Upper lobe of left lung (tissue), 6 donors: ENCODE results near the gene ZFHX3. TPM values are rescaled to one million over a fixed set of nuclear protein-coding genes. Genes with fewer than 3 reads are reported as not detected.
A peak's percentile ranks its signal among the peaks of the same experiment; 100 is the strongest.

Source experiments
- ATAC-seq, 2 donors: fragments of 200-7000 bp; cut with Tn5 transposase; one replicate each; pipeline ENCODE4 v1.9.1; 2022; ENCODE audit warnings: mild to moderate bottlenecking in 2 of 2, moderate library complexity in 2 of 2; ENCODE audit not compliant: low FRiP score in 2 of 2
- DNase-seq, 2 donors: peaks; one replicate each; pipeline ENCODE4 v3.0.0-alpha.2; 2019 to 2020
- H3K27ac ChIP-seq, 4 donors: fragments of 200-600 bp; sonication (generic); one replicate each; pipeline ENCODE4 v1.5.1; 2016 to 2019
- H3K27me3 ChIP-seq, 4 donors: fragments of 200-600 bp; sonication (generic); one replicate each; pipeline ENCODE4 v1.5.1; 2017 to 2019
- H3K36me3 ChIP-seq, 4 donors: fragments of 200-600 bp; sonication (generic); one replicate each; pipeline ENCODE4 v1.5.1; 2016 to 2019
- H3K4me1 ChIP-seq, 4 donors: fragments of 200-600 bp; sonication (generic); one replicate each; pipeline ENCODE4 v1.5.1; 2018 to 2019
- H3K4me3 ChIP-seq, 4 donors: fragments of 200-600 bp; sonication (generic); one replicate each; pipeline ENCODE4 v1.5.1; 2017 to 2019; ENCODE audit warnings: mild to moderate bottlenecking in 2 of 4, moderate library complexity in 1 of 4
- H3K9me3 ChIP-seq, 4 donors: fragments of 200-600 bp; sonication (generic); one replicate each; pipeline ENCODE4 v1.5.1; 2018 to 2019
- EP300 ChIP-seq, 4 donors: sonication (generic); formaldehyde crosslinking; IDR thresholded peaks; one replicate each; pipeline ENCODE4 v1.5.1; 2017; ENCODE audit warnings: antibody characterized with exemption in 4 of 4, control low read depth in 2 of 4
- POLR2A ChIP-seq, 4 donors: fragments of 450-650 bp; IDR thresholded peaks; one replicate each; pipeline ENCODE4 v1.5.1; 2016 to 2017; ENCODE audit warnings: antibody characterized with exemption in 4 of 4, mild to moderate bottlenecking in 2 of 4
- POLR2AphosphoS5 ChIP-seq, 2 donors: sonication (generic); formaldehyde crosslinking; IDR thresholded peaks; one replicate each; pipeline ENCODE4 v1.5.1; 2017; ENCODE audit warnings: antibody characterized with exemption in 2 of 2
- WGBS, 2 donors: methylation state at CpG; one replicate each; pipeline ENCODE4 v1.1.5; 2017 to 2018; 5-methylcytosine and 5-hydroxymethylcytosine counted together
- total RNA-seq, 6 donors: library from RNA; depleted of rRNA in 4 of 6; stranded (reverse); fragments of >200 nt in 4 of 6; gene quantifications; one replicate each; pipeline versions ENCODE4 v1.1.0 to v1.2.1, GENCODE V29; 2016 to 2021
- TF ChIP-seq, protein P1 (sequence below), 6 experiments: fragments of 450-650 bp in 4 of 6; fragments of 200-600 bp in 2 of 6; sonication (generic) in 2 of 6; IDR thresholded peaks; one replicate each; pipeline ENCODE4 v1.5.1; 2016 to 2019; ENCODE audit warnings: antibody characterized with exemption in 6 of 6
- donor health status: DM: no; HTN: no; CAD: no; lungs with moderate emphysema.
- donor health status: DM: no; HTN: yes; CAD: no; lungs with severe emphysema.

The ZFHX3 gene
- total RNA-seq, 6 donors from 2014 or later, result 22.4 to 40.3 (median 27.0) TPM

DNA sequence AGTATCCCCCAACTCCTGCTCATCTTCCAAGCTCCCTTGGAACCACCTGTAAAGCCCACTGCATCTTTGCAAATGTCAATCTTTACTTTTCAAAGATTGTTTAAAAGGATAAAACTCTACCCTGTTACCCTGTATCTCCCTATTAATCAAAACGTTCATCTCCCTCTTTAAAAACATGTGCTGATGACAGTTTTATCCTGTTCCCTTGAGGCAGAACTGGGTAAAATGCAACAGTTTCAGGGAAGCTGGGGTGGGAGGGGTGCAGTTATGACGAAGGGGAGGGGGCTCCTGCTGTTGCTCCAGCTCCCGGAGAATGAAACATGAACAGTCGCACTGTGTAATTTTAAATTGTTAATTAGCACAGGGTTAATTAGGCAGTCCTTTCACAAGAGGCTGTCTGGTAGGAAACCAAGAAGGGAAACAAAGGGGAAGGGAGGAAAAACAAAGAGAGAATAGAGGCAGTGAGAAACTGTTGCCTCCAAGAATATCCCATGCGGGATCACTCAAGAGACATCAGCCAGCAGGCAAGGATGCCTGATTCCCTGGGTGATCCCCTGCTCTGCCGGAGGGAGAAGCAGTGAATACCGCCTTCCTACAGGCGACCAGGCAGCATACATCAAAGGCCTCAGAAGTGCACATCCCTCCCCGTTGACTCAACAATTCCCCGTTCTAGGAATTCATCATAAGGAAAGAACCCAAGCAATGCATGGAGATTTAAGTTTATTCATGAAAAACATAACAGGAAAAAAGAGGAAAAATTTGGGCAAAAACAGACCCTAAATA lies 84.2 kb downstream of the ZFHX3 start:
- Histone ChIP-seq H3K4me3 (no peak overlapping the region), H3K36me3 (peaks cover 0 to 14% (median 7%) of the 10 kb centered on the region in 4 donors), H3K9me3 (no peaks in the 10 kb centered on the region), H3K27me3 (no peaks in the 10 kb centered on the region), H3K4me1 (no peaks in the 10 kb centered on the region), H3K27ac (no peak overlapping the region)
- ATAC-seq (no peak), DNase-seq (no peak)
- no peak for TF ChIP-seq EP300 (IDR thresholded peaks at IDR 0.05)
- TF ChIP-seq, protein P1, sequence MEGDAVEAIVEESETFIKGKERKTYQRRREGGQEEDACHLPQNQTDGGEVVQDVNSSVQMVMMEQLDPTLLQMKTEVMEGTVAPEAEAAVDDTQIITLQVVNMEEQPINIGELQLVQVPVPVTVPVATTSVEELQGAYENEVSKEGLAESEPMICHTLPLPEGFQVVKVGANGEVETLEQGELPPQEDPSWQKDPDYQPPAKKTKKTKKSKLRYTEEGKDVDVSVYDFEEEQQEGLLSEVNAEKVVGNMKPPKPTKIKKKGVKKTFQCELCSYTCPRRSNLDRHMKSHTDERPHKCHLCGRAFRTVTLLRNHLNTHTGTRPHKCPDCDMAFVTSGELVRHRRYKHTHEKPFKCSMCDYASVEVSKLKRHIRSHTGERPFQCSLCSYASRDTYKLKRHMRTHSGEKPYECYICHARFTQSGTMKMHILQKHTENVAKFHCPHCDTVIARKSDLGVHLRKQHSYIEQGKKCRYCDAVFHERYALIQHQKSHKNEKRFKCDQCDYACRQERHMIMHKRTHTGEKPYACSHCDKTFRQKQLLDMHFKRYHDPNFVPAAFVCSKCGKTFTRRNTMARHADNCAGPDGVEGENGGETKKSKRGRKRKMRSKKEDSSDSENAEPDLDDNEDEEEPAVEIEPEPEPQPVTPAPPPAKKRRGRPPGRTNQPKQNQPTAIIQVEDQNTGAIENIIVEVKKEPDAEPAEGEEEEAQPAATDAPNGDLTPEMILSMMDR (IDR thresholded peaks at IDR 0.05), result no peak
- no peak for TF ChIP-seq POLR2A (IDR thresholded peaks at IDR 0.05)
- no peak for TF ChIP-seq POLR2AphosphoS5 (IDR thresholded peaks at IDR 0.05)
- WGBS, 2 donors, result 86 to 88% methylated on average over 10 of the region's 10 CpGs

DNA sequence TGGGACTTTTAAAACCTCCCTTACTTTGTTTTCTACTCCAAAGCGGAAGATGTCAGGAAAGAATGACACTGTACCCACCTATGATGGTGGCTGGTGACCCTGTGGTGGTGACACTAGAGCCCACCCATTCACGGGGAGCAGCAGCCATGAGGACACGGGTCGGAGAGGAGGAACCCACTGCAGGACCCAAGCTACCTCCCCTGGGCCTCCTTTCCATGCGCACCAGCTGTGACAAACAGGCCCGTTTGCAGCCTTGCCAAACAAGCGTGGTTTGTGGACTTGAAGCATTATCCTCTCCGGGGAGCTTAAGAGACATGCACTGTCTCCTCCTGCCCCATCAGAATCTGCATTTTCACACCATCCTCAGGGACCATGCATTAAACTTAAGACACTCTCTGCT lies 85.6 kb downstream of the ZFHX3 start:
- no peak overlapping the region for H3K4me3 ChIP-seq
- 91 to 94% methylated on average over 5 to 8 of the region's 8 CpGs for WGBS, 2 donors
- no peak for DNase-seq
- no peaks in the 10 kb centered on the region for H3K9me3 ChIP-seq
- no peaks in the 10 kb centered on the region for H3K27me3 ChIP-seq
- H3K4me1 ChIP-seq, result no peaks in the 10 kb centered on the region
- no peak for TF ChIP-seq POLR2A (IDR thresholded peaks at IDR 0.05)
- no peak for TF ChIP-seq POLR2AphosphoS5 (IDR thresholded peaks at IDR 0.05)
- TF ChIP-seq EP300 (IDR thresholded peaks at IDR 0.05), result no peak
- TF ChIP-seq, protein P1 (IDR thresholded peaks at IDR 0.05), result no peak
- H3K36me3 ChIP-seq, result peaks cover 0 to 28% (median 15%) of the 10 kb centered on the region in 4 donors
- ATAC-seq, result no peak
- H3K27ac ChIP-seq, result no peak overlapping the region

DNA sequence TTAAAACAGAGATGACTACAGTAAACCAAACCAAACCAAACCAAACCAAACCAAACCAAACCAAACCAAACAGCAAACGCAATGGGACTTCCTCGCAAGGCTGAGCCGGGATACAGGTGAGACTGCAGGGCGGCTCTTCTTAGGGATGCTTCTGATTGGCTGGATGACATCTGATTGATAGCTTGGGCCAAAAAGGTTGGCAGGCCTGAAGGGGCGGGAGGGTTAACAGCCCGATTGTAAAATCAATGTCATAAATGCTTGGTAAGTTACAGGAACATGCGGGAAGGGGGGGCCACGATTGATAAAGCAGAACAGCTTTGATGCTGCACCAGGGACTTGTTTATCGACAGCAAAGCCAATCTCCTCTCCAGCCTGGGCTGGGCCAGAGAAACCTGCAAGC lies 86.1 kb downstream of the ZFHX3 start:
- WGBS, 2 donors, result 85 to 90% methylated on average over 9 of the region's 9 CpGs
- H3K36me3 ChIP-seq, result peaks cover 0 to 32% (median 16%) of the 10 kb centered on the region in 4 donors
- ATAC-seq, result no peak

DNA sequence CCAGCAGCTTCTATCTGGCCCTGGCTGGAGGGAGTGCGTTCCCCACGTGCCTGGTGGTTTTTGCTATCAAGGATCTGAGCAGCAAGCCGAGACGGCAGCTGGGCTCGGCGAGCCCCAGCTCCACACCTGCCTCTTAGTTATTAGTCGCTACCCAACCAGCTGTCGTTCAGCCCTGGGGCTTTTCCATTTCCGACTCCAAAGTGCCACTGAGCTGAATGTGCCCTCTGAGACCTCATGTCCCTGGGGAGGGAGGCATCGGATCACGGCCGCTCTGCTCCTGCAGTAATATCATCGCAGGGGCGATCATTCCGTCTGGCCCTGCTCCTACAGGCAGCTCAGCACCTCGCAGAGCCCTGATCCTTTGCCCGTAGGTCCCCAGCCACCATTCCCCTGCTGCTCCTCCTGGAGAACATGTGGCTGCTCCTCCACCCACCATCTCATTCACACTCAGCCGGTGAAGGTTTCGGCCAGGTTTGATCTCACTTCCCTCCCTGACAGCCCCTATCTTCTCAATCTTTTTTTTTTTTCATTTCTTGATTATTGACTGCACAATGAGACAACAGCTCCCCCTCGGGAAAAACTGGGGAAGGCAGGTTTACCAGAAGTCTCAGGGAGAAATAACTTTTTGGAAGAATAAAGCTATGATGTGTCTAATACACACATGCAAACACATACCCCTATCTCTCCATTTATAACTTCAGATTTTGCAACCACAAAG lies 86.7 kb downstream of the ZFHX3 start:
- Histone ChIP-seq H3K9me3 (no peaks in the 10 kb centered on the region), H3K27me3 (no peaks in the 10 kb centered on the region), H3K27ac (no peak overlapping the region), H3K4me1 (no peaks in the 10 kb centered on the region), H3K36me3 (peaks cover 0 to 32% (median 16%) of the 10 kb centered on the region in 4 donors), H3K4me3 (no peak overlapping the region)
- no peak for ATAC-seq
- TF ChIP-seq POLR2A (IDR thresholded peaks at IDR 0.05) (no peak), EP300 (IDR thresholded peaks at IDR 0.05) (no peak), POLR2AphosphoS5 (IDR thresholded peaks at IDR 0.05) (no peak)
- TF ChIP-seq, protein P1 (IDR thresholded peaks at IDR 0.05), result peak in 1 of 6 experiments; percentile 9
- DNase-seq, result no peak
- 77% methylated on average over 19 to 20 of the region's 20 CpGs for WGBS, 2 donors

More for the DNA sequence above, 86.1 kb downstream of the ZFHX3 start:
- Histone ChIP-seq H3K9me3 (no peaks in the 10 kb centered on the region), H3K4me1 (no peaks in the 10 kb centered on the region), H3K27ac (no peak overlapping the region), H3K4me3 (no peak overlapping the region), H3K27me3 (no peaks in the 10 kb centered on the region)
- TF ChIP-seq EP300 (IDR thresholded peaks at IDR 0.05), result no peak
- TF ChIP-seq POLR2A (IDR thresholded peaks at IDR 0.05), result no peak
- DNase-seq, result no peak

DNA sequence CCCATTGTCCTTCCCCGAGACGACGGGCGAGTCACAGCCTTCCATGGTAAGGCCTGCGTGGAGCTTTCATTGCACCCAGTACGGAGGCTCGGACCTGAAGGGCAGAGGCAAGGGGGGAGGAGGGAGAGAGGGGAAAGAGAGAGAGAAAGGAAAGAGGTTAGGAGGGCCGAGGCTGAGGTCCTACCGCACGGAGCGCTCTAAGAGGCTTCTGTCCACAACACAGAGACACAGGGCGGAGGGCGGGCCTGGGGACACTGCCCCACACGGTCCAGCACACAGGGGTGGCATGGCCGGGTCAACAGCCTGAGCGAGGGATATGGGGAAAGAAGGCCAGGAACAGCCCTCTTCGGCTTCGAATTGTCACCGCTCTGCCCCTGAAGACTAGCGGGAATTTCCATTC lies 87.8 kb downstream of the ZFHX3 start:
- Histone ChIP-seq H3K27me3 (no peaks in the 10 kb centered on the region), H3K27ac (no peak overlapping the region), H3K9me3 (no peaks in the 10 kb centered on the region), H3K4me3 (no peak overlapping the region), H3K4me1 (no peaks in the 10 kb centered on the region), H3K36me3 (peaks cover 0 to 32% (median 16%) of the 10 kb centered on the region in 4 donors)
- no peak for DNase-seq
- ATAC-seq, result no peak
- no peak for TF ChIP-seq POLR2A (IDR thresholded peaks at IDR 0.05)
- TF ChIP-seq, protein P1 (IDR thresholded peaks at IDR 0.05), result no peak
- TF ChIP-seq POLR2AphosphoS5 (IDR thresholded peaks at IDR 0.05), result no peak
- no peak for TF ChIP-seq EP300 (IDR thresholded peaks at IDR 0.05)
- 95 to 96% methylated on average over 20 of the region's 20 CpGs for WGBS, 2 donors
